HTR-8/SVneo (cell line): ENCODE measurements around the gene STK25.

Experiments used
- DNase-seq: peaks from one replicate; pipeline ENCODE4 v3.0.0; 2011; ENCODE audit warnings: low spot score, mixed read lengths; ENCODE audit not compliant: insufficient read length
- FAIRE-seq: peaks from 2 replicates; lab custom pipeline; 2011; peaks lifted over from hg19 to GRCh38; lab: Jason Lieb, UNC

Gene STK25

DNA sequence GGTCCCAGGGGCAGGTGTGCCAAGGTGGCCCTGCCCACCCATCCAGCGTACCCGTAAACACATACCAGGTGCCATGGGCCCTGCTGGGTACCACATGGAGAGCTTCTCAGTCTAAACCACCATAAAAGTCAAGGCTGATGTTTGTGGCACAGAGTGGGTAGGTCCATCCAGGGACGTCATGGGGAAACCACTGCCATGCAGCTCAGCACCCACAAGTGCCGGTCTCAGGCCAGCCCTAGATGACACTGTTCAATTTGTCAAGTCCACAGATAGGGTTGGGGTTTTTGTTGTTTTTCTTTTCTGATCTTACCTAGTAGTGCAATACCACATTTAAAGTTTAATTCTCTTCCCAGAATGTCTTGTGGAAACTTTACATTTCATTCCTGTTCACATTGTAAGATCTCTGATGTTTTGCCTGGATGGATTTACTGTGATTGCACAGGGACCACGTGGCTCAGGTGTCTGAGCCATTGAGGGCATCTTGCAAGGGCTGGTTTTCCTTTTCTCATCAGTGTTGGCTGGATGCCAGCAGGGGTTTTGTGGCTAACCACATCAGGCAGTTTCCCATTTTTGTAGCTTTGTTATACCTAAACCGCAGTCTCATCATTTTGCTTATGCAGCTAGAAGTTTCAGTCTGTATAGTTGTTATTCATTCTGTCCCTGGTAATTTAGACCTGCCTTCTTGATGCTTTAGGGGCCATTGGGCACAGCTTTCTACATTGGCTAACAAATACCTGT lies 64.7 kb downstream of the STK25 start:
- FAIRE-seq (no peak), DNase-seq (no peak)
